HG02885 (cell line): ENCODE data around the gene EDN1.
A peak's percentile ranks its signal among the peaks of the same experiment; 100 is the strongest.

Experiments
- ATAC-seq: cut with Tn5 transposase; IDR thresholded peaks from one replicate; pipeline ENCODE4 v1.9.1; 2021; ENCODE audit warnings: mild to moderate bottlenecking; ENCODE audit not compliant: unreplicated experiment, poor library complexity

EDN1 gene

GRCh38 chr6:12289933-12290820, at the start of gene EDN1:
Gene EDN1 (plus strand): TSS chr6:12290361. CDS start chr6:12290630, 269 bp downstream.
- peak; percentile 89 for ATAC-seq

- no peak for ATAC-seq
Observed at GRCh38 chr6:12241493-12242175, 48.5 kb upstream of the EDN1 start.

GRCh38 chr6:12243169-12243568, 47.0 kb upstream of the EDN1 start:
- no peak for ATAC-seq

- no peak for ATAC-seq
Observed at GRCh38 chr6:12245360-12245759, 44.8 kb upstream of the EDN1 start.

- ATAC-seq, result no peak
Observed at GRCh38 chr6:12245763-12246718, 44.1 kb upstream of the EDN1 start.

GRCh38 chr6:12246900-12247299, 43.3 kb upstream of the EDN1 start:
- ATAC-seq, result no peak

DNA sequence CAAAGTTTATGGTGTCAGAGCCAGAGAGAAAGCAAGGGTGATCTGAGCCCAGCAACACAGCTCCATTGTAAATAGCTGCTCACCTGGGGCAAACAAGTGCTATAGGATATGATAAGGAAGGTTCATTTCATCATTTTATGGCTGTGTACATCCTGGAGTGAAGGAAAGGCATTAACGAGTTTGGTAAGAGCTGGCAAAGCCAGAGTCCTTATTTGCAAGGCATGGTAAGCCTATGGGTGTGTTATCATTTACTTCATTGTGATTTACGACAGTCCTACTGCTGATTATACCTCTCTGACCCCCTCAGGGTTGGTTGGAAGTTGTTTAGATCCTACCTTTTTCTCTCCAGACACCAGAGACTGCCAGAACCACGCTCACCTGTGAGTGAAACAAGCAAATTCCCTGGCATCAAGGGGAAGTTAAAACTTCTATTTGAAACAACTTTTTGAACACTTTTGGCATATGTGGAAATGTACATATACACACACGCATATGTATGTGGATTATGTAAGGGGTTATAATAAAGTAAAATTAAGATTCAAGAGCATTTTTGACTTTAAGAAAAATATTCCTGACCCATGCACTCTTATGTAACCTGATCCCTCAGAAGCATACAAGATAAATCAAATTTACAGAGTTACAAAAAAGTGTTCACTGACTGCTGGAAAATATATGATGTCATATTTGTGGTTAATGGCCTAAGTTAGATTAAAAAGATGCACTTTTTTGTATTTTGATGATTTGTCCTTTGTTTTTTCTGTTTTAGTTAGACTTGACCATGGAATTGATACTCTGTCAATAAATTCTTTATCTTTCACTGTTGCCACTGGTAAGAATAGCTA, 40.4 kb upstream of the EDN1 start:
- ATAC-seq, result no peak

GRCh38 chr6:12250383-12250770, 39.8 kb upstream of the EDN1 start:
- no peak for ATAC-seq

DNA sequence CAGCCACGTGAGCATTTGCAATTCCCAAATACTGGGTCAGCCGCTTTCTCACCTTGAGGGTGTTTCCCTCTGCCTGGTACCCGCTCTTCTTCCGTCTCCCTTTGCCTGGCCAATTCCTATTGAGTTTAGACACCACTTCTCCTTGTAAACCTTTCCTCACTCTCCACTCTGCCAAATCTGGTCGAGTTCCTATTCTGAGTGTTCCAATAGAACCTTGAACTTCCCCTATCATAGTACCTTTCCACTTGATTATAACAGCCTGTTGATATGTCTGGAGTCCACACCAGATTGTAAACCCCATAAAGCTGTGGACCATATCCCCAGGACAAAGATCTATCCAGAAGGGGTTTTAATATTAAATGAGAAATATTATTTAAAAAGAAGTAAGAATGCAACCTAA, 36.0 kb upstream of the EDN1 start:
- ATAC-seq, result no peak

DNA sequence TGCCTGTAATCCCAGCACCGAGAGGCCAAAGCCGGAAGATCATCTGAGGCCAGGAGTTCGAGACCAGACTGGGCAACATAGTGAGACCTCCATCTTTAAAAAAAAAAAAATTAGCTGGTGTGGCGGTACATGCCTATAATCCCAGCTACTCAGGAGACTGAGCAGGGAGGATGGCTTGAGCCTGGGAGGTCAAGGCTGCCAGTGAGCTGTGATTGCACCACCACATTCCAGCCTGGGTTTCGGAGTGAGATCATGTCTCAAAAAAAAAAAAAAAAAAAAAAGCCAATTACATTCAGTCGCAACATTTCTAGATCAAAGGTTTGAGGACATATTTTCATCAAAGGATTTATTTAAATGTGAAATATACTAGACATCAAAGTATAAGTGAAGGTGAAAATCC, 32.0 kb upstream of the EDN1 start:
- no peak for ATAC-seq

- no peak for ATAC-seq
Observed at GRCh38 chr6:12258591-12259075, 31.5 kb upstream of the EDN1 start.

GRCh38 chr6:12260458-12261093, 29.6 kb upstream of the EDN1 start:
- no peak for ATAC-seq

GRCh38 chr6:12261502-12261901, 28.7 kb upstream of the EDN1 start:
- ATAC-seq, result no peak

DNA sequence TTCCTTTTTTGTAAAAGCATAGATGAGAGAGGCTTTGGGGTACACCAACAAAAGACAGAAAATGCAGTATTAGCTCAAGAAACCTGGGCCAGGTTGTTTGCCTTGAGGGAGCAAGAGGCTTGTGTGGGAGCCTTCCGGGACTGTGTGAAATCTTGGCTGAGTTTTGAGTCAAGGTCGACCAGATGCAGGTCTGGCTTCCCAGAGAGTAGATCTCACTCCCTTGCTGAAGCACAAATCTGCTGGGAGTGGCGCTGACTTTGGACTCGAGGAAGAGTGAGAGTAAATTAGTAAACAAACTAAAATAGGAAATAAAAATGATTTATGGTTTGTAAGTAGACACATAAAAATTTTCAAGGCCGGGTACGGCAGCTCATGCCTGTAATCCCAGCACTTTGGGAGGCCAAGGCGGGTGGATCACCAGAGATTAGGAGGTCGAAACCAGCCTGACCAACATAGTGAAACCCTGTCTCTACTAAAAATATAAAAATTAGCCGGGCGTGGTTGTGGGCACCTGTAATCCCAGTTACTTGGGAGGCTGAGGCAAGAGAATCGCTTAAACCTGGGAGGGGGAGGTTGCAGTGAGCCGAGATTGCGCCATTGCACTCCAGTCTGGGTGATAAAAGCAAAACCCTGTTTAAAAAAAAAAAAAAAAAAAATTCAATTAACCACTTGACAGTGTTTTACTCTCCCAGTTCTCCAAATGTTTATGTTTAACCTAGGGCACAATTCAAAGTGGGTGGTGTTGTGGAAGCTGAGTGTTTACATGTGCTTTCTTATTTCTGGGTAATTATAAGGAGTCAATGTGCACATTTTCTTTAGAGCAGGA, 27.7 kb upstream of the EDN1 start:
- ATAC-seq, result no peak

GRCh38 chr6:12263403-12263802, 26.8 kb upstream of the EDN1 start:
- no peak for ATAC-seq

DNA sequence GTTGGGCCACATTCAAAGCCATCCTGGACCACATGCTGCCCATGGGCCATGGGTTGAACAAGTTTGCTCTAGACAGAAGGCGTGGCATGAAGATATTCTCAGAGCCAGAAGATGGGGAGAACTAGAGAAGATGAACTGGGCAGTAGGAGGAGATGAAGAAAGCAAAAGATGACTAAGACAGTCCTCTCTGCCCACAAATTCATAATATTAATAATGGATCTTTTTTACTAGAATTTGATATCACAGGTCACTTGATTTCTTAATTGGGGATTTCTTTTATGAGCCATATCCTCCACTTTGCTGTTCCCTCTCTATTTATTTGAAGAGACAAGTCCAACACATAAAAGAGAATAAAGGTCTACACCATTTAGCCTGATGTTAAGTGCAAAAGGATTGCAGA, 25.5 kb upstream of the EDN1 start:
- no peak for ATAC-seq

- ATAC-seq, result no peak
Observed at GRCh38 chr6:12265296-12265695, 24.9 kb upstream of the EDN1 start.

GRCh38 chr6:12265791-12266190, 24.4 kb upstream of the EDN1 start:
- no peak for ATAC-seq
